Keratinocyte (primary cell): ENCODE results near the gene TSR1.

Experiments
- EZH2 ChIP-seq: IDR thresholded peaks from one replicate; pipeline ENCODE4 v1.6.1; 2012; ENCODE audit warnings: inconsistent platforms, mild to moderate bottlenecking, low read length, moderate library complexity
- TF ChIP-seq, protein P1 (sequence below), 3 experiments: IDR thresholded peaks in 1 of 3; conservative IDR thresholded peaks in 1 of 3; optimal IDR thresholded peaks in 1 of 3; 2 replicates in 2 of 3; 3 replicates in 1 of 3; pipeline versions ENCODE3 to v1.5.1; 2011; ENCODE audit warnings: low read length in 3 of 3, mild to moderate bottlenecking in 3 of 3, moderate library complexity in 2 of 3, control low read depth in 1 of 3, inconsistent platforms in 1 of 3; ENCODE audit not compliant: insufficient read depth in 2 of 3; ENCODE audit errors: extremely low read depth in 1 of 3

DNA sequence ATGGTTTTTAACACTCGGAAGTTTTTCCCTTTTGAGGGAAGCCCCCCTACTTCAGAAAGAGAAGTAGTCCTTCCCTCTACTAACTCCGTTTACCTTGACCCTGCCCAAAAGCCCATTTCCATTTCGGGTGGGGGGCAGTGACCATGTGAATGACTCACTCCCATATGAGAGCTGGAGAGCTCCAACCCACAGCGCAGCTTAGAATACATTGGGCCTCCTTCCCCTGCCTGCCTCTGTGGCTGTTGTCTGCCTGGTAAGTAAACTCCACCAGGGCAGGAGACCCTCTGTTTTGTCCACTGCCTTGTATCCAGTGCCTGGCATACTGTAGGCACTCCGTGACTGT is 2.0 kb upstream of the TSR1 start:
- TF ChIP-seq, protein P1, sequence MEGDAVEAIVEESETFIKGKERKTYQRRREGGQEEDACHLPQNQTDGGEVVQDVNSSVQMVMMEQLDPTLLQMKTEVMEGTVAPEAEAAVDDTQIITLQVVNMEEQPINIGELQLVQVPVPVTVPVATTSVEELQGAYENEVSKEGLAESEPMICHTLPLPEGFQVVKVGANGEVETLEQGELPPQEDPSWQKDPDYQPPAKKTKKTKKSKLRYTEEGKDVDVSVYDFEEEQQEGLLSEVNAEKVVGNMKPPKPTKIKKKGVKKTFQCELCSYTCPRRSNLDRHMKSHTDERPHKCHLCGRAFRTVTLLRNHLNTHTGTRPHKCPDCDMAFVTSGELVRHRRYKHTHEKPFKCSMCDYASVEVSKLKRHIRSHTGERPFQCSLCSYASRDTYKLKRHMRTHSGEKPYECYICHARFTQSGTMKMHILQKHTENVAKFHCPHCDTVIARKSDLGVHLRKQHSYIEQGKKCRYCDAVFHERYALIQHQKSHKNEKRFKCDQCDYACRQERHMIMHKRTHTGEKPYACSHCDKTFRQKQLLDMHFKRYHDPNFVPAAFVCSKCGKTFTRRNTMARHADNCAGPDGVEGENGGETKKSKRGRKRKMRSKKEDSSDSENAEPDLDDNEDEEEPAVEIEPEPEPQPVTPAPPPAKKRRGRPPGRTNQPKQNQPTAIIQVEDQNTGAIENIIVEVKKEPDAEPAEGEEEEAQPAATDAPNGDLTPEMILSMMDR (optimal IDR thresholded peaks at IDR 0.05 in 1 of 3, IDR thresholded peaks at IDR 0.05 in 1 of 3, conservative IDR thresholded peaks at IDR 0.05 in 1 of 3; ENCODE audit: extremely low read depth in 1 of 3, insufficient read depth in 2 of 3, low read length in 3 of 3) = no peak
- no peak for TF ChIP-seq EZH2
